CD4-positive, alpha-beta T cell (primary cell): ENCODE results near the gene CDKAL1. TPM values are rescaled to one million over a fixed set of nuclear protein-coding genes. Genes with fewer than 3 reads are reported as not detected.

Experiments used
- ATAC-seq: fragments of 200-7000 bp; cut with Tn5 transposase; one replicate; pipeline ENCODE4 v1.10.0; 2022; ENCODE audit warnings: mild to moderate bottlenecking; ENCODE audit not compliant: poor library complexity
- CTCF ChIA-PET: fragments of 350-600 bp; sonication (Branson Sonifier 250); formaldehyde crosslinking; loops from one replicate; lab custom pipeline; 2021; ENCODE audit warnings: antibody characterized with exemption, inconsistent platforms; lab: Charles Lee
- POLR2A ChIA-PET: fragments of 350-600 bp; sonication (Branson Sonifier 250); formaldehyde crosslinking; loops from one replicate; lab custom pipeline; 2021; ENCODE audit warnings: antibody characterized with exemption, inconsistent platforms; lab: Charles Lee
- DNase-seq, 14 experiments: peaks; one replicate each; pipeline ENCODE4 v3.0.0-alpha.2; 2013 to 2020; ENCODE audit warnings: mixed read lengths in 2 of 14
- H3K27ac ChIP-seq, 2 donors: one replicate each; pipeline versions ENCODE4 v1.5.1 to v1.7.0; 2013; ENCODE audit warnings: low read length in 2 of 2, low read depth in 1 of 2, mild to moderate bottlenecking in 1 of 2
- H3K27me3 ChIP-seq, 2 experiments: 1 replicate in 1 of 2; 2 replicates in 1 of 2; pipeline versions ENCODE4 v1.6.1 to v1.7.0; 2013; ENCODE audit warnings: low read length in 2 of 2, control low read depth in 1 of 2, mild to moderate bottlenecking in 1 of 2, moderate library complexity in 1 of 2; ENCODE audit not compliant: insufficient read depth in 2 of 2, control insufficient read depth in 1 of 2
- H3K36me3 ChIP-seq: one replicate; pipeline ENCODE4 v1.6.1; 2013; ENCODE audit warnings: low read length, control low read depth; ENCODE audit not compliant: insufficient read depth
- H3K4me1 ChIP-seq: one replicate; pipeline ENCODE4 v1.6.1; 2013; ENCODE audit warnings: low read length, control low read depth; ENCODE audit not compliant: insufficient read depth
- H3K4me3 ChIP-seq: one replicate; pipeline ENCODE4 v1.5.1; 2013; ENCODE audit warnings: mild to moderate bottlenecking, low read length, moderate library complexity
- H3K9me3 ChIP-seq, 2 experiments: 1 replicate in 1 of 2; 2 replicates in 1 of 2; pipeline versions ENCODE4 v1.6.1 to v1.7.0; 2013; ENCODE audit warnings: low read length in 2 of 2, mild to moderate bottlenecking in 2 of 2, control low read depth in 1 of 2, moderate library complexity in 1 of 2; ENCODE audit not compliant: control insufficient read depth in 1 of 2, insufficient read depth in 1 of 2
- H3K27ac Mint-ChIP-seq: one replicate; pipeline ENCODE4 v1.8.0; 2020; ENCODE audit warnings: mixed read lengths
- H3K27me3 Mint-ChIP-seq: one replicate; pipeline ENCODE4 v1.8.0; 2021; ENCODE audit warnings: mixed read lengths
- H3K36me3 Mint-ChIP-seq: one replicate; pipeline ENCODE4 v1.8.0; 2021; ENCODE audit warnings: low read depth, mixed read lengths
- H3K4me1 Mint-ChIP-seq: one replicate; pipeline ENCODE4 v1.8.0; 2021; ENCODE audit warnings: low read depth, mixed read lengths
- H3K4me3 Mint-ChIP-seq: one replicate; pipeline ENCODE4 v1.8.0; 2020; ENCODE audit warnings: mild to moderate bottlenecking, mixed read lengths
- H3K9me3 Mint-ChIP-seq: one replicate; pipeline ENCODE4 v1.8.0; 2020; ENCODE audit warnings: mixed read lengths
- CTCF ChIP-seq: fragments of 200-600 bp; IDR thresholded peaks from one replicate; pipeline ENCODE4 v1.8.0; 2022; ENCODE audit warnings: antibody characterized with exemption, mild to moderate bottlenecking
- intact Hi-C, 2 experiments: fragments of 100-400 bp; cut with DNase I in 1 of 2; cut with micrococcal nuclease in 1 of 2; formaldehyde crosslinking; loops; one replicate each; pipeline versions ENCODE4 v1.15.1 to v1.9.0; 2023 to 2025; cut with DNase I, micrococcal nuclease
- total RNA-seq, 174 experiments: library from RNA in 2 of 174; stranded (reverse) in 2 of 174; gene quantifications; one replicate each; pipeline ENCODE4 v1.2.3 and lab custom pipeline; 2021 to 2026

CDKAL1 gene
- total RNA-seq, 2 experiments from 2014 or later, result 21.3 to 23.9 TPM

DNA sequence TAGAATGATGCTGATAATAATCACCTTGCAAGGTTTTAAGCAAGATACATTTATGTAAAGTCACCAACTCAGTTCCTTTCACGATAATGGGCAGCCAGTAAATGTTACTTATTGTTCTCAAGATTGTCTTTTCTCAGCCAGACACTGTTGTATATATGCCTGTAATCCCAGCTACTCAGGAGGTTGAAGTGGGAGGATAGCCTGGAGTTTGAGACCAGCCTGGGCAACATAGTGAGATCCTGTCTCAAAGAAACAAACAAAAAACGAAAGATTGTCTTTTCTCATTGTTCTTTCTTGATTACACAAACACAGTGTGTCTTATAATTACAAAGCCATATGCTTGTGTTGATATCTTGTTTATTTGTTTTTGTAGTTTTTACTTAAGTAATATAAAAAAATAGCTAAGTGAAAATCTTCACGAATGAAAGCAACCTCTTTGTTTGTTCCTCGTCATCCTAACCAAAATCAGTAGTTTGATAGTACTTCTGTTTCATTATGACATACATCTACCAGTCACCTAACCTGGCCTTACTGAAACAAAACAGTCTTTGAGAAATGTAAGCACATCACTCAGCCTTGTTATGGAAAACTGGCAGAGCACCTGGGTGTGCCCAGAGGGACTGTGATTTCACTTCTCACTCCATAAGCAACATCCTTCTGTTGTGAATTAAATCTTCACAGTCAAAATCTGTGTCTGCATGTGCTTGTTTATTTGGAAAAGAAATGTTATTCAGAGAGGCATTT lies 623.1 kb downstream of the CDKAL1 start:
- Histone ChIP-seq H3K4me3 (no peak overlapping the region), H3K9me3 (no peaks in the 10 kb centered on the region), H3K36me3 (no peaks in the 10 kb centered on the region), H3K27me3 (no peaks in the 10 kb centered on the region), H3K27ac (no peak overlapping the region), H3K4me1 (no peaks in the 10 kb centered on the region)
- ChIA-PET CTCF (no interaction called here), POLR2A (no interaction called here)
- H3K27me3 Mint-ChIP-seq, result no peaks in the 10 kb centered on the region
- ATAC-seq (no peak), DNase-seq (no peak)
- no peaks in the 10 kb centered on the region for H3K9me3 Mint-ChIP-seq
- H3K27ac Mint-ChIP-seq, result no peak overlapping the region
- H3K36me3 Mint-ChIP-seq, result no peaks in the 10 kb centered on the region
- intact Hi-C loops, result no loop called here
- no peak overlapping the region for H3K4me3 Mint-ChIP-seq
- no peaks in the 10 kb centered on the region for H3K4me1 Mint-ChIP-seq
- no peak for TF ChIP-seq CTCF

DNA sequence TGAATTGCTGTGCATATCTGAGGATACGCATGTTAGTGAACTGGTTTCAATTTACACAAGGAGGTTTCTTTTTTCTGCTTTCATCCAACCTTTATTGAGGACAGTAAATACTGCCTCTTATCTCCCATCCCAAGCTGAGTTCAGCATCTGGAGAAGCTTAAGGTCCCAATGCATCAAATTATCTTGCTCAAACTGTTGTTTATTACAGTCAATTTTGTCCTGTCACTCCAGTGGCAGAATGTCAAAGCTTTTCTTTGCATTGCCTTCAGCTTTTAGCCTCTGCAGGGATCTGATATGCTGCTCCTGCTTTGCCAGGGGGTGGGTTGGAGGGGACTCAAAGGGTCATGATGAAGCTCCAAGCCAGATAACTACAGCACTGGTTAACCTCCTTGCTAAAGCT lies 623.9 kb downstream of the CDKAL1 start:
- POLR2A ChIA-PET, result no interaction called here
- intact Hi-C loops, result no loop called here
- Histone ChIP-seq H3K4me3 (no peak overlapping the region), H3K27ac (no peak overlapping the region), H3K36me3 (no peaks in the 10 kb centered on the region), H3K4me1 (no peaks in the 10 kb centered on the region), H3K9me3 (no peaks in the 10 kb centered on the region), H3K27me3 (no peaks in the 10 kb centered on the region)
- DNase-seq (no peak), ATAC-seq (no peak)
- H3K4me3 Mint-ChIP-seq, result no peak overlapping the region
- H3K36me3 Mint-ChIP-seq, result no peaks in the 10 kb centered on the region
- no peaks in the 10 kb centered on the region for H3K27me3 Mint-ChIP-seq
- H3K9me3 Mint-ChIP-seq, result no peaks in the 10 kb centered on the region
- no peaks in the 10 kb centered on the region for H3K4me1 Mint-ChIP-seq
- no peak for TF ChIP-seq CTCF
- no peak overlapping the region for H3K27ac Mint-ChIP-seq
- CTCF ChIA-PET, result no interaction called here

DNA sequence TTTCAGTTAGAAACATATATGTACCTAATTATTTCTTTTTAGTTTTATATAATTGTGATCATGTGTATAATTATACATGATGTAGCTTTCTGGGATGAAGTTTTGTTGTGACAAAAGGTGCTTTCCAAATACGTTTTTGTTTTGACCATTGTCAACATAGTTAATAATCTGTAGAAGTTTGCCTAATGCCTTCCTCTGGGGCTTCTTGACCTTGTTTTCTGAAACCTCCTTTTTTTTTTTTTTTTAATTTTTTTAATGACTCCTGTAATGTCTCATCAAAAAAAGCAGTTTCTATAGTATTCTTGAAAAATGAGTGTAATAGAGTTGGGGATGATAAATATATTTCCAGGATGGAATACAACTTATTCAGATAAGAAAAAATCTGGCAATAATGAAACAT lies 624.6 kb downstream of the CDKAL1 start:
- no peak for TF ChIP-seq CTCF
- DNase-seq (no peak), ATAC-seq (no peak)
- no peaks in the 10 kb centered on the region for H3K27me3 Mint-ChIP-seq
- intact Hi-C loops, result no loop called here
- ChIA-PET CTCF (interaction anchor here (0.9 kb wide), 1 partner anchor 12 kb away, joined by 3 read pairs; no protein-coding TSS in a partner anchor), POLR2A (no interaction called here)
- H3K4me3 Mint-ChIP-seq, result no peak overlapping the region
- H3K4me3 ChIP-seq, result no peak overlapping the region
- H3K27ac ChIP-seq, result no peak overlapping the region
- no peaks in the 10 kb centered on the region for H3K9me3 Mint-ChIP-seq
- H3K9me3 ChIP-seq, result no peaks in the 10 kb centered on the region
- no peaks in the 10 kb centered on the region for H3K4me1 Mint-ChIP-seq
- no peaks in the 10 kb centered on the region for H3K27me3 ChIP-seq
- H3K27ac Mint-ChIP-seq, result no peak overlapping the region
- H3K36me3 Mint-ChIP-seq, result no peaks in the 10 kb centered on the region
- H3K4me1 ChIP-seq, result no peaks in the 10 kb centered on the region
- no peaks in the 10 kb centered on the region for H3K36me3 ChIP-seq
